Duodenal mucosa (tissue), 2 donors: ENCODE data around the gene FYN.
A peak's percentile ranks its signal among the peaks of the same experiment; 100 is the strongest.

Experiments
- H3K27ac ChIP-seq: one replicate; pipeline ENCODE4 v1.7.0; 2013; ENCODE audit warnings: low read depth, low read length
- H3K27me3 ChIP-seq, 2 donors: one replicate each; pipeline ENCODE4 v1.7.0; 2013; ENCODE audit warnings: low read length in 2 of 2, control low read depth in 1 of 2; ENCODE audit not compliant: insufficient read depth in 2 of 2, control insufficient read depth in 1 of 2
- H3K36me3 ChIP-seq, 2 donors: one replicate each; pipeline ENCODE4 v1.7.0; 2013; ENCODE audit warnings: low read length in 2 of 2, control low read depth in 1 of 2; ENCODE audit not compliant: insufficient read depth in 2 of 2, control insufficient read depth in 1 of 2
- H3K4me1 ChIP-seq, 2 donors: one replicate each; pipeline ENCODE4 v1.7.0; 2013; ENCODE audit warnings: low read length in 2 of 2, control low read depth in 1 of 2; ENCODE audit not compliant: insufficient read depth in 2 of 2, control insufficient read depth in 1 of 2
- H3K4me3 ChIP-seq, 2 donors: one replicate each; pipeline ENCODE4 v1.7.0; 2013; ENCODE audit warnings: low read length in 2 of 2, low read depth in 1 of 2
- H3K9ac ChIP-seq, 2 donors: one replicate each; pipeline ENCODE4 v1.7.0; 2013; ENCODE audit warnings: low read length in 2 of 2, low read depth in 1 of 2
- H3K9me3 ChIP-seq, 2 donors: one replicate each; pipeline ENCODE4 v1.7.0; 2013; ENCODE audit warnings: low read length in 2 of 2, control low read depth in 1 of 2; ENCODE audit not compliant: control insufficient read depth in 1 of 2

The FYN gene

DNA sequence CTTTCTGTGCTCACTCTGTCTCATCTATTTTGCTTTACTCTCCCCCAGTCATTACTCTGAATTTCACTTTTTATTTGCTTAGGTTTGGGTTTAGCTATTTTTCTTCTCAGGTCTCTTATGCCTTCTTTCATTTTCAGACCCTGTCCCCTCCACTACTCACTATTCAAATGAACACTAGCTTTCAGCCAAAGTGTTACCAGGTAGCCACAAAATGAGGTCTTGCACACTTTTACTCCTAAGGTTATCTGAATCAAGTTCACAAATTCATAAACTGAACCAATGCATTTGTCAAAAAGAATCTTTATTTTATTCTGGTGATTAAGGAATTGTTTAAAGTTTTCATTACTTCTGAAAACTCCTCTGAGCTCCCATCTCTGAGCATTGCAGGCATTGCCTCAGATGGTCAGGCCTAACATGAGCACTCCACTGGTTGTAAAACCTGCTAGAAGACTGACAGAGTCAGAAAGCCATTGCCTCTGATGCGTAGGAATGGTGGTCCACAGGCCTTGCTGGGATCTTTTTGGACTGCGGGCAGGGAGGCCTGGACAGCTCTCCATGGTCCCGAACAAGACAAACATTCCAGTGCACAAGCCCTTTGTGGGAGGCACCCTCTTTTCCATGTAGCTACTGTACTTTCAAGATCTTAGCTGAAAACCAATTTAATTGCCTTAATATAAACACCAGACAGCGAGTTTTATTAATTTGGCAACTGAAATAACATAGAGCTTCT is 48.5 kb downstream of the FYN start:
- Histone ChIP-seq H3K9me3 (no peaks in the 10 kb centered on the region), H3K27ac (no peak overlapping the region), H3K36me3 (no peaks in the 10 kb centered on the region), H3K4me3 (no peak overlapping the region), H3K4me1 (peaks cover 0 to 11% of the 10 kb centered on the region in 2 donors), H3K27me3 (no peaks in the 10 kb centered on the region), H3K9ac (no peak overlapping the region)

DNA sequence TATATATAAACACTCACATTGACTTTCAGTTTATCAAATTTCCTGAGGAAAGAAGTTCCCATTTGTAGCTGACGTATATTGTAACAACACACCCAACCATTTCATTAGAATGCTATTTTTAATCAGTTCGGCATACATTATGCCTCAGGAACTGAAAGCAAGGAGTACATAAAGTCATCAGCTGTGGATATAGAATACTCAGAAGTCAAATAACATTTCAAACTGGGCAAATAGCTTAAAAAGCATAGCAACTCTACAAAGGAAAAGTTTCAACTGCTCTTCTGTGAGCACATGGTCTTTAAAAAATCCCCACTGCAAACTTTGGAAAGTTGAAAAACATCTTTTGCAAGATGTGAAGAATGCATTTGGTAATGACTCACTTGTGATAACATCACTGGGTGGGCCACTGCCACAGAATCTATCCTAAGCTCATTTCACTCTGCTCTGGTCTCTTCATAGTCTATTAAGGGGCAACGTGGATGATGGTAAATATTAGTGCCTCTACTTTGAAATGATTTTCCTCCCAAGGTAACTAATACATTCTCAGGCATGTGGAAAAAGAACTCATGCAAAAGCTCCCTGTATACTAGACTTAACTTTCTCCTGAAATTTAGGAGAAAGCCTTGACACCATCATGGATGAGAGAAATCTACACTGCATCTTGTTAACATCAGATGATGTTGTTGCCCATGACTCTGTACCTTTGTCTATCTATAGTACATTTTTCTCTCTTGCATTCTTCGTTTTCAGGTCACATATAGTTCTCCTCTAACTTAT is 49.2 kb downstream of the FYN start:
- no peaks in the 10 kb centered on the region for H3K36me3 ChIP-seq
- H3K9me3 ChIP-seq, result no peaks in the 10 kb centered on the region
- no peaks in the 10 kb centered on the region for H3K27me3 ChIP-seq
- H3K27ac ChIP-seq, result no peak overlapping the region
- H3K9ac ChIP-seq, result peak overlapping the region in 1 of 2 donors; percentile 28
- H3K4me3 ChIP-seq, result no peak overlapping the region
- H3K4me1 ChIP-seq, result peaks cover under 1 to 11% of the 10 kb centered on the region in 2 donors

DNA sequence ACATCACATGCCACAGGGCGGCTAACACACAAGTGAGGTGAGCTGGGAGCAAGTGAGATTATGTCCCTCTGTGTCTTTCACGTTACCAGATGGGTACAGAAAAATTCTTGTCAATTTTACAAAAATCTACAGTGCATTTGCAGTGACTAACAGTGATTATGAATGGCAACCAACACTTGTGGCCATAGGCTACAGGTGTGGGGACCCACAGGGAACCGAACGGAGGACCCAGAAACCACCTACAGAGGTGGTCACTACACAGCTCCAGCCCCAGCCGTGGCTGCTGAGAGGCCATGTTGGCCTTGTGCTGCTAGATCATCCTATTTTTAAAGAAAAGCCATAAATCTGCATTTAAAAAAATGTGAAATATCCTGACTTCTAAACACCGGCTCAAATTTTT is 50.2 kb downstream of the FYN start:
- H3K4me1 ChIP-seq, result peaks cover 10 to 15% of the 10 kb centered on the region in 2 donors
- no peaks in the 10 kb centered on the region for H3K27me3 ChIP-seq
- no peaks in the 10 kb centered on the region for H3K36me3 ChIP-seq
- no peak overlapping the region for H3K9ac ChIP-seq
- H3K27ac ChIP-seq, result no peak overlapping the region
- no peak overlapping the region for H3K4me3 ChIP-seq
- no peaks in the 10 kb centered on the region for H3K9me3 ChIP-seq

DNA sequence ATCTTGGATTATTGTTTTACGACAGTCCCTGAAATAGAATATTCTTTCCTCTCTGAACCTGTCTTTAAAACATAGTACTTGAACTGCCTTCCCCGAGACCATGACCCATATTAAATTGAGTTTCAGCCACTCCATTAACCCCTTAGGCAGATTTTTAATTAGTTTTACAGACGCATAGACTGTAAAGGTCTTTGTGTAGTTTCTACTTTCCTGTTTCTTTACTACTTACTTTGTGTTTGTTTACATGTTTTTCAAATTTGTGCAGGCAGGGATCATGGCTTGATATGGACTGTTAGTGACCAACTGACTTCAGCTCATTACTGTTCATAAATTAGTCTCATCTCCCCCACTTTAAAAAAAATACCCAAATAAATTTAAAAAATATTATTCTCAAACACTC is 53.8 kb downstream of the FYN start:
- no peak overlapping the region for H3K4me3 ChIP-seq
- H3K9me3 ChIP-seq, result no peaks in the 10 kb centered on the region
- H3K36me3 ChIP-seq, result no peaks in the 10 kb centered on the region
- H3K27me3 ChIP-seq, result no peaks in the 10 kb centered on the region
- no peak overlapping the region for H3K9ac ChIP-seq
- peaks cover 13 to 18% of the 10 kb centered on the region in 2 donors for H3K4me1 ChIP-seq
- H3K27ac ChIP-seq, result no peak overlapping the region

DNA sequence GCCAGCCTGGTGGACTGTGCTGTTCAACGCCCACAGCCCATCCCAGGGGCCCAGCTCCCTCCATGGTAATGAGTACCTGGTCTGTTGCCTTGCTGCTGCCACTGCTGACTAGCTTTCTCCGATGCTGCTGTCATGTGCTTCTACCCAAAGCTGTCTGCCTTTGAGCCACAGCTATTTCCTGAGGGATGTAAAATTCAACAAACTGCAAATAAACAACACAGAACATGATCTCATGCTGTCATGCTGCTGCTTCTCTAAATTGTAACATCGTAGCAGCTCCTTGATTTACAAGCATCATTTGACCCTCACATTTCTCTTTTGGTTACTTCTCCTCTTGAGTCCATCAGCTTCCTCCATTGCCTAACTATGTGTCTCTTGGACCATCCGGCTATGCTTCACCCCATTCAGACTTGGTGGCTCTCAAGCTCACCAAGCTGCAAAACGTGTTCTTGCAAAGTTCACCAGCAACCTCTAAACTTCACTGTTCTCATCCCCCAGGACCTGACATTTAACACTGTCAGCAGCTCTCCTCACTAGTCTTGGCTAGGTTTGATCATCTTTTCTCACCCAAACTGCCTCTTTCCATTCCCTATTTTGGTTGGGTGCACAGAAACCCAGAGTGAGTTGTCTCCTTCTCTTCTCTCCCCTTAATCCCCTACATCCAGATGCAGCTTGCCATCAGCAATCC is 54.6 kb downstream of the FYN start:
- Histone ChIP-seq H3K9me3 (no peaks in the 10 kb centered on the region), H3K4me1 (peaks cover 13% of the 10 kb centered on the region in 2 donors), H3K36me3 (no peaks in the 10 kb centered on the region), H3K27ac (no peak overlapping the region), H3K4me3 (peak overlapping the region in 1 of 2 donors; percentile 0), H3K27me3 (no peaks in the 10 kb centered on the region), H3K9ac (peak overlapping the region in 1 of 2 donors; percentile 2)

DNA sequence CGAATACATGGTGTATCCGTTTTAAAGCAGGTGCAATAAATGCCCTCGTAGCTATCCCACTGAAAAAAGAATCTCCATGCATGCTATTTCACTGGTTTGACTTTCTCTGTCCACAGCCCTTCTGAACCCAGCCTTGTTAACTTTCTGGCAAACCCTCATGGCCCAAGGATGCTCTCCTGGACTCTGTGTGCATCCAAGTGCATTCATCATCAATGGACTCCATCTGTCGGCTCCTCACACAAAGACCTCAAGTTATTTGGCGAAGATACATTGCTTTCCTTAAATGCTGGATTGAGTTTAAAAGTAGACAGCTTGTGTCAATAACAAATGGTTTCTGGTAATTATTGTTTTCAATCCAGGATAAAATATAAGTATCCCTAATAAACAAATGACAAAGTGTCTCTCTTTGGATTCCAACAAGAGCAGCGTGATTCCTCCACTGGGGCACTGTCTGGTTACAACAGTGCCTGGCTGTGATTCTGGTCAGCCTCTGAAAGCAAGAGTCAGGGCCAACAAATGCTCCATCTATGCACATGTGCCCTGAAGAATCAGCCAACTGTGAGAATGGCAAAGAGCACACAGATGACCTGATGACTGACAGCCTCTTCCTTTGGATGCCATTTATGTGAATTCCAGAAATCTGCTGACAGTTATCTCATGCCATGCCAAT is 55.7 kb downstream of the FYN start:
- H3K36me3 ChIP-seq, result no peaks in the 10 kb centered on the region
- H3K9me3 ChIP-seq, result no peaks in the 10 kb centered on the region
- H3K4me1 ChIP-seq, result peaks cover 12 to 13% of the 10 kb centered on the region in 2 donors
- no peak overlapping the region for H3K4me3 ChIP-seq
- no peaks in the 10 kb centered on the region for H3K27me3 ChIP-seq
- no peak overlapping the region for H3K9ac ChIP-seq
- H3K27ac ChIP-seq, result no peak overlapping the region

DNA sequence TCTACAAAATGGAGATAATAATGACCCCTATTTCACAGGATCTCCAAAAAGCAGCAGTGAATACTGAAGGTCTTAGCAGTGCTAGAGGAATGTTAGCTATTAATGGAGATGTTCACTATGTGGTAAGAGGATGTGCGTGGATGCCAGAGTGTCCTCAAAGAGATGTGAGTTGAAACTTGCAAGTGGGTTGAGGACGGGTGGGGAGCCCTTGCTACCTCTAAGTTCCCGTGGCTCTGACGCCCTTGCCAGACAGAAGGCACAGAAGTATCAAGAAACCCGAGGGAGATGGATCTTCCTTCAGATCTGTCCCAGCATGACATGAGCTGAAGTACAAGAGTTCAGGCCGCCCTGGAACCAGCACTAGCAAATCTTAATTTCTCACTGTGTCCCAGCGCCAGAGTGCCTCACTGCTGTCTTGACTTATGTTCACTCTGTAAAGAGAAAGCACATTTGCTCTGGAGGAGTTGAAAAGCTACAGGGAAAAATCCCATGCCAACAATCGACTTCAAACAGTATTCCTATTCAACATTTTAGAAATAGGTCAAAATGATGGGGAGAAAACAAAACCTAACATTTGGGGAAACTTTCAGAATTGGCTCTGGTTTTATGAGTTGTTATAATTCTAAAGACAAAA is 59.5 kb downstream of the FYN start:
- Histone ChIP-seq H3K36me3 (no peaks in the 10 kb centered on the region), H3K9ac (no peak overlapping the region), H3K27ac (no peak overlapping the region), H3K27me3 (no peaks in the 10 kb centered on the region), H3K9me3 (no peaks in the 10 kb centered on the region), H3K4me1 (peaks cover 11 to 12% of the 10 kb centered on the region in 2 donors), H3K4me3 (no peak overlapping the region)

DNA sequence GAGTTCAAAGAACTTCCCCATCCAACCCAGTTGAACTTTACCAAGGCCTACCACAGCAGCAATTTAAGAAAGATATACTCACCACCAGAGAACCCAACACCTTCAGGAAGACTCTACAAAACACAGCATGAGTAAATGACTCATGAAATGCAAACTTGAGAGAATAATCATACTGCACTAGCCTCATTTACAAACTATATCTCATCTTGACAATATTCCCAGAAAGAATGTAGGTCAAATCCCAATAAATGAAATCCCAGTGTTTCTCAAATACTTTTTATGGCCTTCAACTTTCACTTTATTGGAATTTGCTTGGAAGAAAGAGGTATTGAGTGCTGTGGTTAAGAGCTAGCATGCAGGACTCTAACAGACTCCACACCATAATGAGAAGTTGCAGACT is 60.0 kb downstream of the FYN start:
- H3K9ac ChIP-seq, result no peak overlapping the region
- H3K4me1 ChIP-seq, result peaks cover 5 to 10% of the 10 kb centered on the region in 2 donors
- H3K4me3 ChIP-seq, result no peak overlapping the region
- no peaks in the 10 kb centered on the region for H3K27me3 ChIP-seq
- no peaks in the 10 kb centered on the region for H3K36me3 ChIP-seq
- H3K9me3 ChIP-seq, result no peaks in the 10 kb centered on the region
- H3K27ac ChIP-seq, result no peak overlapping the region

DNA sequence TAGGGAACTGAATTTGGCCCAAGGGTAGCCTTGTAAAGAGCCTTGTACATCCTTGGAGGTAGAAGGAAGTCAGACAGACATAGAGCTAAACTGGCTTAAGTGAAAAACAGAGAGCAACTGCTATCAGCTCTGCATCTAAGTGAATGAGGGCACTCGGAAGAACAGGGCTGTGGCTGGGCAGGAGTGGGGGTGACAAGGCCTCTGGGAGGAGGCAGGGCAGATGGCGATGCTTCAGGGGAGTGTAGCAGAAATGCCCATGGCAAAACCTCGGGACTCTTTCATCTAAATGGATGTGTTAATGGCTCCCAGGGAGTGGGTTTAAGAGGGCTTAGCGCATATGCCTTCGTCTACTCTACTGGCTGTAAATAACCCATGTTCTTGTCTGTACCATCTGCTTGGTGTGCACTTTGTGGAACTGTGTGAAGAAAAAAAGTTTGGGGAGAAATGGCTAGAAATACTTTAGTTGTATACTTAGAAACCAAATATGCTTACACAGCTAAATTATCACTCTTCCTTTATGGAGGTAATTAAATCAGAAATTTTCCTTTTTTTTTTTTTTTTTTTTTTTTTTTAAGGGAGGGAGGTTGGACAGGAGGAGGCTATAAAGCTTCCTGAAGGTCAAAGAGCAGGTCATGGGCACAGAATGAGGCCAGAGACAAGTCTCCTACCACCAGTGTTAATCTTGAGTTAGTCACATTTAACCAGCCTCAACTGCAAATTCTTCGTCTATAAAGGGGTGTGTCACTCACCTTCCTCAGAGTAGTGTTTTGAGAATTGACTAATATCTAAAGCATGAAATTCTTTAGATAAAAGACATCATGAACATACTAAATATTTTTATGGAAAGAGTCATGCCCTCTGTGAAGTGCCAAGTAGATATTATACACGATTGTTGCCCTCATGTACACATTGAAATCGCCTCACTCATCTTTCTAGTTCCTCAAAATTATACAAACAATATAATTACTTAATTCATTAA is 60.9 kb downstream of the FYN start:
- H3K9me3 ChIP-seq, result no peaks in the 10 kb centered on the region
- no peak overlapping the region for H3K4me3 ChIP-seq
- no peaks in the 10 kb centered on the region for H3K27me3 ChIP-seq
- H3K9ac ChIP-seq, result no peak overlapping the region
- peaks cover 0 to 5% of the 10 kb centered on the region in 2 donors for H3K4me1 ChIP-seq
- no peaks in the 10 kb centered on the region for H3K36me3 ChIP-seq
- no peak overlapping the region for H3K27ac ChIP-seq
